BLaER1 (cell line): Measurements from ENCODE around the gene MYT1.

ENCODE experiments used
- H3K27ac ChIP-seq: shearing (Covaris generic); formaldehyde crosslinking; 2 replicates; pipeline ENCODE4 v1.8.1; 2022
- H3K27me3 ChIP-seq: shearing (Covaris generic); formaldehyde crosslinking; 2 replicates; pipeline ENCODE4 v1.8.1; 2022
- H3K36me3 ChIP-seq: shearing (Covaris generic); formaldehyde crosslinking; 2 replicates; pipeline ENCODE4 v1.8.1; 2022
- H3K4me1 ChIP-seq: shearing (Covaris generic); formaldehyde crosslinking; 2 replicates; pipeline ENCODE4 v1.8.1; 2022
- H3K4me2 ChIP-seq: shearing (Covaris generic); formaldehyde crosslinking; 2 replicates; pipeline ENCODE4 v1.8.1; 2022
- H3K4me3 ChIP-seq: shearing (Covaris generic); formaldehyde crosslinking; 2 replicates; pipeline ENCODE4 v1.8.1; 2022
- H3K9ac ChIP-seq: shearing (Covaris generic); formaldehyde crosslinking; 2 replicates; pipeline ENCODE4 v1.8.1; 2022
- H3K9me3 ChIP-seq: shearing (Covaris generic); formaldehyde crosslinking; 2 replicates; pipeline ENCODE4 v1.8.1; 2022
- H4K20me1 ChIP-seq: shearing (Covaris generic); formaldehyde crosslinking; 2 replicates; pipeline ENCODE4 v1.8.1; 2022
- Cebpa-rat ChIP-seq: shearing (Covaris generic); IDR thresholded peaks from 2 replicates; pipeline ENCODE4 v1.8.1; 2022

The MYT1 gene

GRCh38 chr20:64148581-64148980 is 15.7 kb upstream of the MYT1 start:
- peaks cover 5% of the 10 kb centered on the region; the same call in 1 of the 2 replicates for H4K20me1 ChIP-seq
- TF ChIP-seq Cebpa-rat: no peak

GRCh38 chr20:64149141-64149540 is 15.1 kb upstream of the MYT1 start:
- Histone ChIP-seq H3K27ac (no peak overlapping the region), H3K4me1 (no peaks in the 10 kb centered on the region), H3K36me3 (no peaks in the 10 kb centered on the region), H3K27me3 (no peaks in the 10 kb centered on the region), H3K9me3 (peaks cover 18% of the 10 kb centered on the region), H3K9ac (no peak overlapping the region), H3K4me2 (no peak overlapping the region), H4K20me1 (peaks cover 5% of the 10 kb centered on the region; the same call in 1 of the 2 replicates), H3K4me3 (no peak overlapping the region)
- no peak for TF ChIP-seq Cebpa-rat

More at GRCh38 chr20:64148581-64148980, 15.7 kb upstream of the MYT1 start:
- H3K4me1 ChIP-seq: 0 out of 2 replicates have a peak, but pooled peaks cover under 1% of the 10 kb centered on the region
- no peak overlapping the region for H3K27ac ChIP-seq
- no peak overlapping the region for H3K4me2 ChIP-seq
- H3K9me3 ChIP-seq: peaks cover 18% of the 10 kb centered on the region
- H3K36me3 ChIP-seq: no peaks in the 10 kb centered on the region
- no peak overlapping the region for H3K4me3 ChIP-seq
- no peak overlapping the region for H3K9ac ChIP-seq
- no peaks in the 10 kb centered on the region for H3K27me3 ChIP-seq

- peaks cover 5% of the 10 kb centered on the region; the same call in 1 of the 2 replicates for H4K20me1 ChIP-seq
- H3K9ac ChIP-seq: no peak overlapping the region
- no peak for TF ChIP-seq Cebpa-rat
- no peaks in the 10 kb centered on the region for H3K27me3 ChIP-seq
- peaks cover 11% of the 10 kb centered on the region for H3K9me3 ChIP-seq
- no peak overlapping the region for H3K27ac ChIP-seq
- H3K4me1 ChIP-seq: no peaks in the 10 kb centered on the region
- H3K4me3 ChIP-seq: no peak overlapping the region
- H3K4me2 ChIP-seq: no peak overlapping the region
- no peaks in the 10 kb centered on the region for H3K36me3 ChIP-seq
Observed at GRCh38 chr20:64149809-64150560, 14.3 kb upstream of the MYT1 start.

GRCh38 chr20:64150756-64151632 is 13.3 kb upstream of the MYT1 start:
- Histone ChIP-seq H3K4me2 (no peak overlapping the region), H3K27ac (no peak overlapping the region), H3K9me3 (0 out of 2 replicates have a peak, but pooled peaks cover 4% of the 10 kb centered on the region), H3K4me3 (no peak overlapping the region), H3K36me3 (no peaks in the 10 kb centered on the region), H3K4me1 (no peaks in the 10 kb centered on the region), H4K20me1 (peaks cover 5% of the 10 kb centered on the region; the same call in 1 of the 2 replicates), H3K9ac (no peak overlapping the region), H3K27me3 (no peaks in the 10 kb centered on the region)
- TF ChIP-seq Cebpa-rat: no peak

DNA sequence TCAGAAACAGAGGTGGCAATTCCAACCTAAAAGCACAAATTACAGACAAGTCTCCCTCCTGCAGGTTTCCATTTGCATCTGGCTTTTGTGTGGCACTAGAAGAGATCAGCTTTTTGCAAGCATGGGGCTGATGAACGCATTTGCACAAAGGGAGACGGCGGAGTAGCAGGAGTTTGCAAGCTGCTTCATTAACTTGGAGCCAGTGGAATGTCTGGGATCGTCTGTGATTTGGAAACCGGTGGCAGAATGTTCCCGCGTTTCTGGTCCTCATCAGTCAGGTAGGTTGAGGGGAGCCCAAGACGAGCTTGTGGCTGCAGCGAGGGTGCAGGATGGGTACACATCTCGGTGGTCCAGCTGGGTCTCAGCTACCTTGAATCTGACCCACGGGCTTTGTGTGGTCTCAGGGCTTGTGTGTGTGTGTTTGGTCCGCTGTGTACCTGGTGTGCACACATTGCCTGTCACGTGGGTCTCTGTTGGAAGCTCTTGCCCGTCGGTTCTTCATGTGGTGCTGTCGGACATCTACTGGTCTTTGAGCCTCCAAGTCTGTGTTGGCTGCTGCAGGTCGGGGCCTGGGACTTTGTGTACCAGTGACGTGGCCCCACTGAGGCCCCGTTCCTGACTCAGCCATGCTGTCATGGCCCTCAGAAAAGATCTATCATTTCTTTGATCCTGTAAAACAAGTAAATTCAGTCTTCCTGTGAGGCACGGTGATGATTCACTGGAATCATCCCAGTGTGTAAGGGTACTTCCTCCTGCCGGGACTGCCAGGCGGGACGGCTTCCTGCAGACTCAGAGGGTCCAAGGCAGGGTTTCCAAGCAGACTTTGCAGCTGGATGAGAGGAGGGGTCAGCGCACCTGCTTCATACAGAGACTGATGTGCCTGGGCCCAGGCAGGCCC is 12.4 kb upstream of the MYT1 start:
- Histone ChIP-seq H3K36me3 (no peaks in the 10 kb centered on the region), H3K27me3 (no peaks in the 10 kb centered on the region), H3K4me2 (no peak overlapping the region), H3K9me3 (0 out of 2 replicates have a peak, but pooled peaks cover 4% of the 10 kb centered on the region), H3K27ac (no peak overlapping the region), H4K20me1 (peaks cover 5% of the 10 kb centered on the region; the same call in 1 of the 2 replicates), H3K9ac (no peak overlapping the region), H3K4me3 (no peak overlapping the region), H3K4me1 (0 out of 2 replicates have a peak, but pooled peaks cover 7% of the 10 kb centered on the region)
- no peak for TF ChIP-seq Cebpa-rat

DNA sequence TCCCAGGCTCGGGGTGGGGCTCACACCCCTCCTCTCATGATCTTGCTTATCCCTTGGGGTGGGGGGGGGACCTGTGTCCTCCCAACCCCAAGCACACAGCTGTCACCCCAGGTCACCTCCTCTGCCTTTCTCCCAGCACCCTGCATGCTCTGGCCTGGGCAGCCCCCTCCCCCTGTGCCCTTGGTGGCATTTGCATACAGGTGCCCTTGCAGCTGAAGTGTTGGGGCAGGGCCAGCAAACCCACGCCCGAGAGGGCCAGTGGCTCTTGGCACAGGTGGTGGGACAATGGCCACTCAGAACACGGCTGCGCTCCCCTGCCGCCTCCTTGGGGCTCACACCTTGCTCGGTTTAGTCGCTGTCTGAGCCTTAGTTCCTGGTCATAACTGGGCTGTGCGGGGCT is 11.3 kb upstream of the MYT1 start:
- Histone ChIP-seq H3K36me3 (no peaks in the 10 kb centered on the region), H3K4me2 (no peak overlapping the region), H3K4me3 (no peak overlapping the region), H3K27me3 (no peaks in the 10 kb centered on the region), H4K20me1 (peaks cover 5% of the 10 kb centered on the region; the same call in 1 of the 2 replicates), H3K9ac (no peak overlapping the region), H3K4me1 (0 out of 2 replicates have a peak, but pooled peaks cover 7% of the 10 kb centered on the region), H3K9me3 (0 out of 2 replicates have a peak, but pooled peaks cover 4% of the 10 kb centered on the region), H3K27ac (no peak overlapping the region)
- no peak for TF ChIP-seq Cebpa-rat

- H3K4me3 ChIP-seq: no peak overlapping the region
- no peak overlapping the region for H3K27ac ChIP-seq
- 0 out of 2 replicates have a peak, but pooled peaks cover 7% of the 10 kb centered on the region for H3K4me1 ChIP-seq
- no peaks in the 10 kb centered on the region for H3K36me3 ChIP-seq
- no peak overlapping the region for H3K4me2 ChIP-seq
- 0 out of 2 replicates have a peak, but pooled peaks cover 4% of the 10 kb centered on the region for H3K9me3 ChIP-seq
- H4K20me1 ChIP-seq: peaks cover 5% of the 10 kb centered on the region; the same call in 1 of the 2 replicates
- no peaks in the 10 kb centered on the region for H3K27me3 ChIP-seq
- no peak for TF ChIP-seq Cebpa-rat
- no peak overlapping the region for H3K9ac ChIP-seq
Observed at GRCh38 chr20:64153410-64153809, 10.8 kb upstream of the MYT1 start.

DNA sequence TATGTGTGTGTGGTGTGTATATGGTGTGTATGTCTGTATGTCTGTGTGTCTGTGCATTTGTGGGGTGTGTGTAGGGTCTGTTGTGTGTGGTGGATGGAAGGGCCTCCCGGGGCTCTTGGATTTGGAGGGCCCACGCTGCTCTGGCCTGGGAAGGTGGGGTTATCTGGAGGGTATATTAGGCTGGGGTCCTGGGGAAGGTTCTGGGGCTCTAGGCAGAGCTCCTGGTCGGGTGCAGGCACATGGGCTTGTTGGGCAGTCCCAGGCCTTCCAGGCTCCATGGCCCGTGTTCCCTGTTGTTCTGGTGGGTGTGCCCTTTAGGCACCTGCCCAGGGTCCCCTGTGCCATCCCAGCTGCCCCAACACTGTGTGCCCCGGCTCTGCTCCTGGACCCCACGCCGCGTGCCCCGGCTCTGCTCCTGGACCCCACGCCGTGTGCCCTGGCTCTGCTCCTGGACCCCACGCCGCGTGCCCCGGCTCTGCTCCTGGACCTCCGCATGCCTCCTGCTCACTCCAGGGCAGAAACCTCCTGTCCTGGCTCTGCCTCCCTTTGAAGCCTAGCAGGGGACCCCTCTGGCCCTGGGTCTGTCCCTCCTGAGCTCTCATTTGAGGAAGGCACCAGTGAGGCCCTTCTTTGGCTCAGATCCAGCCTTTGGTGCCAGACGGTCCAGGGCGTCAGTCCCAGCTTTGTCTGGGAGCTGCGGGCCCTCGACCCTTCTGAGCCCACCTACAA is 10.2 kb upstream of the MYT1 start:
- 0 out of 2 replicates have a peak, but pooled peaks cover 1% of the 10 kb centered on the region for H3K27me3 ChIP-seq
- no peak overlapping the region for H3K4me2 ChIP-seq
- H3K9me3 ChIP-seq: 0 out of 2 replicates have a peak, but pooled peaks cover 4% of the 10 kb centered on the region
- H3K36me3 ChIP-seq: no peaks in the 10 kb centered on the region
- H3K4me3 ChIP-seq: no peak overlapping the region
- H3K4me1 ChIP-seq: 0 out of 2 replicates have a peak, but pooled peaks cover 7% of the 10 kb centered on the region
- H4K20me1 ChIP-seq: peaks cover 5% of the 10 kb centered on the region; the same call in 1 of the 2 replicates
- TF ChIP-seq Cebpa-rat: no peak
- H3K9ac ChIP-seq: no peak overlapping the region
- H3K27ac ChIP-seq: no peak overlapping the region
